HepG2 (cell line): Measurements from ENCODE around the gene SORBS2.

Experiments used
- CHD2 ChIP-seq: IDR thresholded peaks from 2 replicates; pipeline ENCODE4 v1.6.1; 2011; ENCODE audit warnings: low read depth, low read length, improper control_type of control experiment
- CTCF ChIP-seq: sonication (generic); formaldehyde crosslinking; IDR thresholded peaks from 2 replicates; pipeline ENCODE4 v1.5.0; 2020; ENCODE audit warnings: mild to moderate bottlenecking, missing genetic modification reagents, moderate library complexity
- EZH2 ChIP-seq: conservative IDR thresholded peaks from 2 replicates; pipeline ENCODE4 v1.6.1; 2012; ENCODE audit warnings: mild to moderate bottlenecking, low read depth, low read length, moderate library complexity
- KLF16 ChIP-seq, 2 experiments: sonication (generic) in 1 of 2; formaldehyde crosslinking in 1 of 2; IDR thresholded peaks; 2 replicates each; pipeline versions ENCODE4 v1.6.1 to v1.8.0; 2016 to 2023; ENCODE audit warnings: missing genetic modification reagents in 2 of 2, missing compliant biosample characterization in 1 of 2
- MYNN ChIP-seq: sonication (generic); formaldehyde crosslinking; IDR thresholded peaks from 2 replicates; pipeline ENCODE4 v1.4.0; 2020; ENCODE audit warnings: mild to moderate bottlenecking, low read depth, missing genetic modification reagents
- RBFOX2 ChIP-seq: fragments of 200-400 bp; formaldehyde crosslinking; IDR thresholded peaks from 2 replicates; pipeline ENCODE4 v1.6.1; 2017; ENCODE audit warnings: low read depth, mild to moderate bottlenecking, low read length
- REPIN1 ChIP-seq: sonication (generic); formaldehyde crosslinking; IDR thresholded peaks from 2 replicates; pipeline ENCODE4 v1.8.0; 2022; ENCODE audit warnings: missing genetic modification reagents, low read depth, mild to moderate bottlenecking, borderline replicate concordance
- RFXANK ChIP-seq: IDR thresholded peaks from 2 replicates; pipeline ENCODE4 v1.6.1; 2016
- SYNCRIP ChIP-seq: fragments of 200-400 bp; formaldehyde crosslinking; IDR thresholded peaks from 2 replicates; pipeline ENCODE4 v1.6.1; 2018; ENCODE audit warnings: mild to moderate bottlenecking, low read depth, low read length; ENCODE audit not compliant: insufficient read depth
- TAF15 ChIP-seq: fragments of 200-400 bp; formaldehyde crosslinking; IDR thresholded peaks from one replicate; pipeline ENCODE4 v1.6.1; 2018; ENCODE audit warnings: mild to moderate bottlenecking, low read depth, low read length; ENCODE audit not compliant: poor library complexity, severe bottlenecking
- TCF12 ChIP-seq, 2 experiments: fragments of 450-650 bp in 1 of 2; sonication (generic) in 1 of 2; formaldehyde crosslinking in 1 of 2; IDR thresholded peaks; 2 replicates each; pipeline versions ENCODE4 v1.6.1 to v1.8.0; 2017 to 2022; ENCODE audit warnings: antibody characterized with exemption in 1 of 2, mild to moderate bottlenecking in 1 of 2, missing genetic modification reagents in 1 of 2, moderate library complexity in 1 of 2
- ZFY ChIP-seq: sonication (generic); formaldehyde crosslinking; IDR thresholded peaks from 2 replicates; pipeline ENCODE4 v1.4.0; 2020; ENCODE audit warnings: missing genetic modification reagents
- ZNF337 ChIP-seq: sonication (generic); formaldehyde crosslinking; IDR thresholded peaks from 2 replicates; pipeline ENCODE4 v1.5.1; 2020; ENCODE audit warnings: missing genetic modification reagents, low read depth, mild to moderate bottlenecking, borderline replicate concordance
- TF ChIP-seq, protein P1 (sequence below): sonication (generic); formaldehyde crosslinking; IDR thresholded peaks from 2 replicates; pipeline ENCODE4 v1.4.0; 2020; ENCODE audit warnings: missing genetic modification reagents

DNA sequence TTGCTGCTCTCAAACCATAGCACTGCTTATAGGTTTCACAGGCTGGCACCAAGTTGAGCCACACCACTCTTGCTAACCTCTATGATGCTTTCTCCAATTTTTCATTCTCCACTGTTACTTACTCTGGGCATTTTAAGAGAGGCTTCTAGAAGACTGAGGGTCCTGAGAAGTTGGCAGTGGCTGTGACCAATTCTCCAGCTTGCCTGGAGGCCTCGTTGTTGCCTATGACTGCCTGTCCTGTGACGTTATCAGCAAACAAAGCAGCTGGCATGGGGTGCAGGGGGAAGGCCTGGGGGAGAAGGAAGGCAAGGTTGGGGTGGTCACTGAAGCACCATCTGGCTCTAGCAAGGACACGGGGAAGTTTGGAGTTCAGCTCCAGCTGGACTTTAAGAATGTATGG lies 246.3 kb downstream of the SORBS2 start:
- TF ChIP-seq TCF12 (IDR thresholded peaks at IDR 0.05) = no peak
- TF ChIP-seq TCF12 (CRISPR knock-in tag; IDR thresholded peaks at IDR 0.05) = no peak
- TF ChIP-seq, protein P1, sequence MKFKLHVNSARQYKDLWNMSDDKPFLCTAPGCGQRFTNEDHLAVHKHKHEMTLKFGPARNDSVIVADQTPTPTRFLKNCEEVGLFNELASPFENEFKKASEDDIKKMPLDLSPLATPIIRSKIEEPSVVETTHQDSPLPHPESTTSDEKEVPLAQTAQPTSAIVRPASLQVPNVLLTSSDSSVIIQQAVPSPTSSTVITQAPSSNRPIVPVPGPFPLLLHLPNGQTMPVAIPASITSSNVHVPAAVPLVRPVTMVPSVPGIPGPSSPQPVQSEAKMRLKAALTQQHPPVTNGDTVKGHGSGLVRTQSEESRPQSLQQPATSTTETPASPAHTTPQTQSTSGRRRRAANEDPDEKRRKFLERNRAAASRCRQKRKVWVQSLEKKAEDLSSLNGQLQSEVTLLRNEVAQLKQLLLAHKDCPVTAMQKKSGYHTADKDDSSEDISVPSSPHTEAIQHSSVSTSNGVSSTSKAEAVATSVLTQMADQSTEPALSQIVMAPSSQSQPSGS = no peak
- no peak for TF ChIP-seq REPIN1 (CRISPR knock-in tag)
- no peak for TF ChIP-seq SYNCRIP
- TF ChIP-seq CTCF (CRISPR knock-in tag) = no peak
- no peak for TF ChIP-seq RBFOX2
- no peak for TF ChIP-seq EZH2
- no peak for TF ChIP-seq ZNF337 (CRISPR knock-in tag)
- TF ChIP-seq TAF15 = no peak
- no peak for TF ChIP-seq MYNN (CRISPR knock-in tag)
- TF ChIP-seq RFXANK = no peak
- TF ChIP-seq CHD2 = no peak
- TF ChIP-seq KLF16 (CRISPR knock-in tag; IDR thresholded peaks at IDR 0.05) = no peak
- TF ChIP-seq ZFY (CRISPR knock-in tag) = no peak
